ENCODE measurements around the gene ANKS6. TPM values are rescaled to one million over a fixed set of nuclear protein-coding genes. Genes with fewer than 3 reads are reported as not detected.

The ANKS6 gene
- total RNA-seq, 1 donor from 2014 or later, result 13.6 TPM

DNA sequence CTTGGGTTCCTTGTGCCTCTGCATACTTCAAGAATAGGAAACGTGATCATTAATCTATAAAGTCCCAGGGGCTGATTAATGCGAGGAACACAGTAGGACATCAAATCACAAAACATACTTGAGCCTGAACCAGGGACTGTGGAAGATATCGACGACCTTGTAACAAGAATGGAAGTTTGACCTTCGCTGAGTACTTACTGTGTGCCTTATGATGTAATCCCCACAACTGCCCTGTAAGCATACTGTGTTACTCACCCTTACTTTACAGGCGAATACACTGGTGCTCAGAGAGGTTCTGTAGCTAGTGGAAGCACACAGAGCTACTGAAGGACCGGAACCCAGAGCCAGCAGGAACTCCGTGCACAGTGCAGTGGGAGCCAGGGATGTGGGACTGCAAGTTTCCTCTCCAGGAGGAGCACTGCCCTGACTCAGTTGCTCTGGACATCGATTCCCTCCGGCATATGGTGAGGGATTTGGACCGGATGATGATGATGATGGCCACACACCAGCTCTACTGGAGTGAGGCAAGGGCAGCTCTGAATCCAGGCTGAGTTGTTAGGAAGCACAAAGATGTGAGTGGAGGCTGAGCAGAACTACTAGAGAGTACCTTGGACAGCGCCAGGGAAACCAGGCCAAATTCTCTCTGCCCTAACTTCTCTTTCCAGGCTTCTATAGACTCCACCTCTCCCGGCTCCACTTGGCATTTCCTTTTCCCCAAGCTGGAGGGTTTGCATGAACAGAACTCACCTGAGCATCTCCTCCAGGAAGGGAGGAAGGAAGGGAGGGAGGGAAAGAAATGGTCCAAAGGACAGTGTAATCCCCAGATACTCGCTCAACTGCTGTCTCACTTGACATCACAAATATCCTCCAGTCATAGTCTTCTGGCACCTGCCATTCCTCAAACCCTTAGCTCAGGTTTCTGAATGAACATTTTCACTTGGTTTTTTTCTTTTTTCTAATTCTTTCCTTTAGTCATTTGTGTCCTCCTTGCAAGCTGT lies 86.1 kb downstream of the ANKS6 start:
- no peak overlapping the region for H3K27ac Mint-ChIP-seq
- H3K4me3 Mint-ChIP-seq, result no peak overlapping the region
- peaks cover 60% of the 10 kb centered on the region for H3K27me3 Mint-ChIP-seq
- no peaks in the 10 kb centered on the region for H3K9me3 Mint-ChIP-seq
- no peaks in the 10 kb centered on the region for H3K4me1 Mint-ChIP-seq
- no peak for DNase-seq
- H3K36me3 Mint-ChIP-seq (ENCODE audit: low read depth), result no peaks in the 10 kb centered on the region
- intact Hi-C loops (cut with micrococcal nuclease), result no loop called here

DNA sequence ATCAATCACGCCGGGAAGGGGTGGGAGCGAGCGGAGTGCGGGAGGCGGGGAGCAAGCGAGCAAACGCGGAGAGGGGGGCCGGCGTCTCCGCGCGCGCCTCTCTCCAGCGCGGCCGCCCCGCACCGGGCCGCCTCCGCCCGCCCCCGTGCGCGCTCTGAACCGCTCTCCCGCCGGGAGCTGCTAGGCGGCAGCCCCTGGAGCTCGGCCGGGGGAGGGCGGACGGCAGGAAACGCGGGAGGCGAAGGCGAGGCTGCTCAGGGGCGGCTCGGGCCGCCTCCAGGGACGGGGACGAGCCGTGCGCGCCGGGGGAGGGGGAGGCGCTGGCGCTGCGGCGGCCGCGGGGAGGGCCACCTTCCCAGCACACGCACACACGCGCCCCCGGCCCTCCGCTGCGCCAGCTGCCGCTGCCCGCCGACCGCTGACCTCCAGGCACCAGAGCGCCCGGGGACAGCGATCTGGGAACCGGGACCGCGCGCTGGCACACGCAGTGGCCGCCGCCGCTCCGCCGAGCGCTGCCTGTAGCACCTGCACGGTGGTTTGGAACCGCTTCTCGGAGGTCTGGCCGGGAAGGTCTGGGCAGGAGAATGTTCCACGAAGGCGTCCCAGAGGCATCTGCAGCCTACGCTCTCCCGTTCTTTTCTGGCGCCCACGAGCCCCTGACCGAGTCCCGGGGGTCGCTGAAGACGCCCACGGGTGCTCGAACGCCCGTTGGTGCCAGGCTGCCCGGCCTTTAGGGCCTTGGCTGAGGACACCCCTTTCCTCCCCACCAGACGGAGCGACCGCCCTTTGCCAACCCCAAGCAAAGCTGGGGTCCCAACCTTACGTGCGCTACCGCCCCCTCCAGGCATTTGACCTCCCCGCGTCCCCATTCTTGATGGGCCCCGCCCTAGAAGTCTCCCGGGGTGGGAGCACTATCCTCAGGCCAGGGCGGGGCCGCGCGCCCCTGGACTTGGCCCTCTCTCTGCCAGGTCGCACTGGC lies 87.1 kb downstream of the ANKS6 start, which contains the start of gene GABBR2:
Gene GABBR2 (minus strand): TSS at position 3 of the 979 bp plus-strand sequence. CDS start 198 bp downstream, outside the sequence.
- Mint-ChIP-seq H3K27ac (no peak within 1 kb of the TSS), H3K27me3 (peaks cover 63% of the 10 kb centered on the region), H3K36me3 (ENCODE audit: low read depth) (no peaks in the 10 kb centered on the region), H3K4me3 (no peak within 1 kb of the TSS), H3K9me3 (no peaks in the 10 kb centered on the region), H3K4me1 (no peaks in the 10 kb centered on the region)
- no peak for DNase-seq
- intact Hi-C loops (cut with micrococcal nuclease), result no loop called here

DNA sequence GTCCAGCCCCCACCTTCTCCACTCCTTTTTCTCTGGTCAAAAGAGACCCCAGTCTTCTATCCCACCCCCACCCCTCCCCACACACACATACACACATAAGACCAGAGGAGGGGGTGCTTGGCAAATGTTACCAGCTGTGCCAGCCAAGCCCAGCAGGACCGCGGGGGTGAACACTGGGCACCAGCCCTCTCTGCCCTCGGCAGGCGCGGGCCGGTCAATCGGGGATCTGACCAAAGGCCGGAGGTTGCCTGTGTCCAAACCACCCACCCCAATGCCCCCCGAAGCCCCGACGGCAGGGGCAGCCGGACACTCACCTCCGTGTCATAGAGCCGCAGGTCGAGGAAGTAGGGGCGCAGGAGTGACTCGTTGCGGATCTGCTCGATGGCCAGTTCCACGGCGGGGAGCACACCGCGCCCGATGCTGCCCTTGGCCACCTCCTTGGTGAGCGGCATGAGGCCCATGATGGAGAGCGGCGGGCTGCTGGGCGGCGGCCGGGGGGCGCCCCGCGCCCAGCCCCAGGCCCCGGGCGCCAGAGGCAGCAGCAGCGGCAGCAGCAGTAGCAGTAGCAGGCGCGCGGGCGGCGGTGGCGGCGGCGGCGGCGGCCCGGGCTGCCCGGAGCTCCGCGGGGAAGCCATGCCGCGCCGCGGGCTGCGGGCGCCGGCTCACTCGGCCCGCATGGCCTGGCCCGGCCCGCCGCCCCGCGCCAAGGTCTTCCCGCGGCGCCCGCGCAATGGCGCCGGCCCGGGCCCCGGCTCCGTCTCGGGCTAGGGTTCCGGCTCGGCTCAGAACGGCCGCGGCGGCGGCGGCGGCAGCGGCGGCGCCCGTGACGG lies 88.0 kb downstream of the ANKS6 start:
- Mint-ChIP-seq H3K27ac (no peak overlapping the region), H3K27me3 (peaks cover 63% of the 10 kb centered on the region), H3K36me3 (ENCODE audit: low read depth) (no peaks in the 10 kb centered on the region), H3K9me3 (no peaks in the 10 kb centered on the region), H3K4me3 (no peak overlapping the region), H3K4me1 (no peaks in the 10 kb centered on the region)
- DNase-seq, result no peak
- intact Hi-C loops (cut with micrococcal nuclease), result no loop called here

DNA sequence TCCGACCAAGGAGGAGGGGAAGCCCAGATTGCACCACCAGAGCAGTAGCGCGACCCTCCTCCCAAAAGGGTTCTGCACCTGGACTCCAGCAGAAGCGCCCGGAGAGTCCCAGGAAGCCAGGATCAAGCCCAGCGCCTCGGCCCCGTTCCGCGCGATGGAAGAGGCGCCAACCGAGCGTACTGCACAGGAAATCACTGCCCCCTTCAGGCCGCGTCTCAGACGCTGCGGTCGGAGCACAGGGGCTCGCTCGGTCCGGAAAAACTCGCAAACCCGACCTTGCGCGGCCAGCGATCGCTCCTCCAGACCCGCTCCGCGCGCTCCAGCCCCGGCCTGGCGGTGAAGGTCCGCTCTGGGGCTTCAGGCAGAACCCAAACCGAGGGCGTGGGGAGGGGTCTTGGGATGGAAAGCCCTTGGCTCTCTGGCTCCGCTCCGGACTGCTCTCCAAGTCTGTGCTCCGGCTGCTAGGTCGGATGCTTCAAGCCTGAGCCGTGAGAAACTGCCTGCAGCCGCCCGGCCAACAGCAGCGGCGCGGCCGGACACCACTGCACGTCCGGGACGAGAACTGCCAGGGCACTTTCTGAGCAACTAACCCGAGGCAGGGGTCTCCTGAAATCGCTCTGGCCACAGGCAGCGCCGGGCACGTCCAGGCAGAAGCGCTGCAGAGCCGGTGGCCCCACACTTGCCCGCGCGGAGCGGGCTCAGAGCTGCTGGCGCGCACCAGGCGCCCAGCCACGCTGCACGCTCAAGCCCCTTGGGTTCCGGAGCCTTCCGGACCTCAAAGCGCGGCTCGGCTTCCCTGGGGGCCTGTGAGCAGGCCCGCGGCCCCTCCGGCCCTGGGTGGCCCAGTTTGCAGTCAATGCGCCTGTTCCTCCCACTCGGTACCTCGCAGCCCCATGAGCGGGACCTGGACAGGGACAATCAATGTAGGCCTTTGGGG lies 88.9 kb downstream of the ANKS6 start:
- intact Hi-C loops (cut with micrococcal nuclease), result no loop called here
- peaks cover 66% of the 10 kb centered on the region for H3K27me3 Mint-ChIP-seq
- no peaks in the 10 kb centered on the region for H3K4me1 Mint-ChIP-seq
- H3K36me3 Mint-ChIP-seq (ENCODE audit: low read depth), result no peaks in the 10 kb centered on the region
- no peak overlapping the region for H3K4me3 Mint-ChIP-seq
- no peak overlapping the region for H3K27ac Mint-ChIP-seq
- peak; percentile 64 for DNase-seq
- no peaks in the 10 kb centered on the region for H3K9me3 Mint-ChIP-seq

DNA sequence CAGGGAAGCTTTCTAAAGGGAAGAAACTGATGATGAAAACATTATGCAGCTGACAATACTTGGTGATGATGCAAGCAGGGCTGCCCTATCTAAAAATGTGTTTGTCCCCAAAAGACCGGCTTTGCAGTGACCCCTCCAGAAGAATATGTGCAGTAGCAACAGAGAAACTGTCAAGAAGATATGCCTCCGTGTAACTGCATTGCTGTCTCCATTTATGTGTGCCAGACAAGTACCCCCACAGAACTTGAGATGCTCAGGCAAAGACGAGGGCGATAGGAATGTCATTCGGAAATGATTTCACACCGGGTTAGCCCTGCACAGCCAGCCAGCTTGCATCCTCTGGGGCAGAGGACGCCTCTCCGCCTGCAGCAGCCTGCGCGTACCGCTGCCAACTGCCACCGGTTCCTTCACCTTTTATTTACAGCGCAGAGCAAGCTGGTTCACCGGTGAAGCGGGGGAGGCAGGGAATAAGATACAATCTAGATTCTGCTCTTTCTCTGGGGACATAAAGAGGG lies 89.6 kb downstream of the ANKS6 start:
- Mint-ChIP-seq H3K27ac (no peak overlapping the region), H3K27me3 (peaks cover 62% of the 10 kb centered on the region), H3K36me3 (ENCODE audit: low read depth) (no peaks in the 10 kb centered on the region), H3K4me1 (no peaks in the 10 kb centered on the region), H3K4me3 (no peak overlapping the region), H3K9me3 (no peaks in the 10 kb centered on the region)
- DNase-seq, result no peak
- intact Hi-C loops (cut with micrococcal nuclease), result no loop called here

DNA sequence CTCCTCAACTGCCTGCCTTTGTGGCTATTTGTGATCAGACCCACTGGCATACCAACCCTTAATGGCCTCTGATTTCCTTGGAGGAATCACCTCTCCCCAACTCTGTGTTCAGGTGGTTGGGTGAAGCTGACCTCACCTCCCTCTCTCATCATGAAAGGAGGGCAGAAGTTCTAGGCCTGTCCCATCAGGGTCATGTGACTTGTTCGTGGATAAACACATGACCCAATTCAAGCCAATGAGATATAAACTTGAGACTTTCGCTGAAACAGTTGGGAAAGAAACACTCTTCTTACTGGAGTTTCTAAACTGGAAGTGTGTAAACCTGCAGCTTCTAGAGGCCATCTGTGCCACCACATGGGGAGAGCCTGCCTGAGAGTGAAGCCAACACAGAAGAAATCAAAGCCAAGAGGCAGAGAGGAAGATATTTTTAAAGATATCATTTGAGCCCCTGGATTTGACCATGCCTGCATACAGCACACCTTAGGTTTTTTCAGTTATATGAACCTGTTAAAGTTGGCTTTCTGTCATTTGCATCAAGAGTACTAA lies 93.4 kb downstream of the ANKS6 start:
- Mint-ChIP-seq H3K9me3 (no peaks in the 10 kb centered on the region), H3K4me3 (no peak overlapping the region), H3K27me3 (peaks cover 35% of the 10 kb centered on the region), H3K4me1 (no peaks in the 10 kb centered on the region), H3K36me3 (ENCODE audit: low read depth) (no peaks in the 10 kb centered on the region), H3K27ac (no peak overlapping the region)
- no peak for DNase-seq
- intact Hi-C loops (cut with micrococcal nuclease), result no loop called here

DNA sequence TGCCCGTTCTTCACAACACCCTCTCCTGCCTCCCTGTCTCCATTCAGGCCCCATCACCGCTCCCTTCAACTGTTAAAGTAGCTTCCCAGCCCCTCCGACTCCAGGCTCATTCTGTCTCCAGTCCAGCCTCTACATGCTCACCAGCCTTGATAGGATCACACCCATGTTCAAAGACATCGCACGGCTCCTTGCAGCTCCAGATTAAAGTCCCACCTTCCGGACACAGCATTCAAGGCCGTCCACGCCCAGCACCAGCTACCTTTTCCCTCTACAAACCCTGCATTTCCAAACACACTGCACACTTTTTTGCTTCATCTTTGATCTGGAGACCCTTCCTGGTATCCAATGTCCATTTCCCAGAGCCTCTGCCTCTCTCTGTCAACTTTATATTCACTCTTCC lies 94.0 kb downstream of the ANKS6 start:
- no peak overlapping the region for H3K27ac Mint-ChIP-seq
- DNase-seq, result no peak
- peaks cover 33% of the 10 kb centered on the region for H3K27me3 Mint-ChIP-seq
- H3K4me1 Mint-ChIP-seq, result no peaks in the 10 kb centered on the region
- no peaks in the 10 kb centered on the region for H3K9me3 Mint-ChIP-seq
- H3K36me3 Mint-ChIP-seq (ENCODE audit: low read depth), result no peaks in the 10 kb centered on the region
- H3K4me3 Mint-ChIP-seq, result no peak overlapping the region
- intact Hi-C loops (cut with micrococcal nuclease), result no loop called here

DNA sequence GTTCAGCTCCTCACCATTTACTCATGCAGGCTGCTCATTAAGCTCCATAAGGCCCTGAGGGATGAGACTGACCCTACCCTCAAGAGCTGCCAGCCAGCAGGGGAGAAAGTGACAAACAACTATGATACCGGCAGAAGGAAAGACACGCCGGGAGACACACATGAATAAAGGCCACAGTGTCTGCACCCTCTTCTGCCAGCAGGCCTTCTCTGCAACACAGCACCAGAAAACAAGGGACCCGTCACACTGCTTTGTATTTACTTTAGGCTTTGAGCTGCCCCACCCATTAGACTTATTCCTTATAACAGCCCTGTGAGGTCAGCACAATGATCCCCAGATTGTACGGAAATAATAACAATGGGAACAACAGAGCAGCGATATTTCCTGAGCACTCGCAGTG lies 94.8 kb downstream of the ANKS6 start:
- H3K4me1 Mint-ChIP-seq, result no peaks in the 10 kb centered on the region
- no peak overlapping the region for H3K4me3 Mint-ChIP-seq
- no peak for DNase-seq
- peaks cover 27% of the 10 kb centered on the region for H3K27me3 Mint-ChIP-seq
- intact Hi-C loops (cut with micrococcal nuclease), result no loop called here
- H3K27ac Mint-ChIP-seq, result no peak overlapping the region
- H3K9me3 Mint-ChIP-seq, result no peaks in the 10 kb centered on the region
- H3K36me3 Mint-ChIP-seq (ENCODE audit: low read depth), result no peaks in the 10 kb centered on the region

DNA sequence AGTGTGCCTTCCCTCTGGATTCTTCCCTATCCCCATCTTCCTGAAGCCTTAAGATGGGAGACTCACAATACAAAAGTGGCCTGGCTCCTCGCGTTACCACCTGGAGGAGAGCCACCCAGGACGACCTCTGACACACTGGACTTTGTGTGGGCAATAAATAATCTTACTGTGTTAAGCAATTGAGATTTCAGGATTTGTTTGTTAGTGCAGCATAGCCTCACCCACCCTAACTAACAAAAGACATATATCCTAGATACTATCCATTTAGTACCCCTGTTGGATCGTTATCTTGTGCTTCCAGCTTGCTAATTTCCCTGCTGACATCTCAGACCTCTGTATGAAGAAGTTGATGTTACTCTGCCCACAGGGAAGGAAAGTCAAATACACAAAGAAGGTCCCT lies 95.6 kb downstream of the ANKS6 start:
- Mint-ChIP-seq H3K27me3 (peaks cover 21% of the 10 kb centered on the region), H3K4me3 (no peak overlapping the region), H3K4me1 (no peaks in the 10 kb centered on the region), H3K27ac (no peak overlapping the region), H3K9me3 (no peaks in the 10 kb centered on the region), H3K36me3 (ENCODE audit: low read depth) (no peaks in the 10 kb centered on the region)
- intact Hi-C loops (cut with micrococcal nuclease), result no loop called here
- DNase-seq, result no peak

DNA sequence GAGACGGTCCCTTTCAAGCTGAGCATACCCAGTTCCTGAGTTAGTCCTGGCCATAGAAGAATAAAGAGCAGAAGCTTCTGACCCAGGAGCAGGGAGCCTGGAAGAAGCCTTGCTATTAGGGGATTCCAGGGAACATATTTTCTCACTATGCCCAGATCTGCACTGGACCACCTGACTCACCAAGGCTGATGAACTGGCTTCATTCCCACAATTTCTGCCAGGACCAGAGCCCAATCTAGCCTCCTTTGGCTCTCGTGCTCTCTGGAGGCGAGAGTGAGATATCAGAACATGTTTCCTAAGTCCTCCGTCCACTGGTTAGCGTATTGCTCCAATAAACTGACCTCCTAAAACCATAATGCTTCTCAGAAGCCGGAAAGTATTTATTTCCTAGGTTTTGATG lies 97.5 kb downstream of the ANKS6 start:
- Mint-ChIP-seq H3K27me3 (peaks cover 6% of the 10 kb centered on the region), H3K9me3 (no peaks in the 10 kb centered on the region), H3K36me3 (ENCODE audit: low read depth) (no peaks in the 10 kb centered on the region), H3K4me3 (no peak overlapping the region), H3K27ac (no peak overlapping the region), H3K4me1 (no peaks in the 10 kb centered on the region)
- intact Hi-C loops (cut with micrococcal nuclease), result no loop called here
- no peak for DNase-seq

DNA sequence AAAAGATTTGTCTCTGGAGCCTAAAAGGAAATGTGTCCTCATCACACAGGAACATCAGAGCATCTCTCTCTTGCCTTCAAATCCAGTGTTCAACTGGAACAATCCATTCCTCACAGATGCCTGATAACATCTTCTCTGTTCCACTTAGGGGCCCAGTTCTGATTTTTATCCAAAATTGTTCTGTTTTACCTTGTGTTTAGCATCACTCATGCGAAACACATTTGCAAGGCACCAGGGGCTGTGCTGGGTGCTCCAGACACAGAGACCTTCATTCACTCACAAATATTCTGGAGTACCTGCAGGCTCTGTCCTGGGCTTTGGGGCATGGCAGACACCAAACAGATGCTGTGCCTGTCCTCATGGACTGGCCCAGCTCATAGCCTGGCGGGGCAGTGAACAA lies 101.4 kb downstream of the ANKS6 start:
- no peaks in the 10 kb centered on the region for H3K36me3 Mint-ChIP-seq (ENCODE audit: low read depth)
- no peak for DNase-seq
- H3K4me3 Mint-ChIP-seq, result no peak overlapping the region
- H3K27ac Mint-ChIP-seq, result no peak overlapping the region
- no peaks in the 10 kb centered on the region for H3K9me3 Mint-ChIP-seq
- H3K27me3 Mint-ChIP-seq, result peaks cover 2% of the 10 kb centered on the region
- intact Hi-C loops (cut with micrococcal nuclease), result no loop called here
- no peaks in the 10 kb centered on the region for H3K4me1 Mint-ChIP-seq

DNA sequence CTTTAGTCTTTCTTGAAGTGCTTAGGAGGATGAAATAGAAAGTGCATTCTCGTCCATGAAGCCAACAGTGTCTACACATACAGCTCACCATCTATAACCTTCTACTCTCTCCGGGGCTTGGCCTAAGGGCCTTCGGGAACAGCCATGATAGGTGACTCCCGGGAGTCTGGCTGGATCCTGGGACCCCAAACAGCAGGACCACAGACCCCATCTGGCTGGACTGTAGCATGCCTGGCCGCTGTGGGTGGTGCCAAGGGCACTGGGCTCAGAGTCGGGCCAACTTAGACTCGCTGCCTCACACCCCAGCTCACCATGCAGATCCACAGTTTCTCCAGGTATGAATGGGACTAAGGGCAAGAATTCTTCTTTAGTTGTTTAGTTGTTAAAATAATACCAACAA lies 104.0 kb downstream of the ANKS6 start:
- no peak for DNase-seq
- intact Hi-C loops (cut with micrococcal nuclease), result no loop called here
- Mint-ChIP-seq H3K36me3 (ENCODE audit: low read depth) (no peaks in the 10 kb centered on the region), H3K27ac (no peak overlapping the region), H3K9me3 (no peaks in the 10 kb centered on the region), H3K4me3 (no peak overlapping the region), H3K4me1 (no peaks in the 10 kb centered on the region), H3K27me3 (peaks cover 3% of the 10 kb centered on the region)
